Measurements from ENCODE around the gene EGR4. TPM values are rescaled to one million over a fixed set of nuclear protein-coding genes. Genes with fewer than 3 reads are reported as not detected.

EGR4 gene
- total RNA-seq (2013), result not detected
- polyA plus RNA-seq (under 1 TPM in 2 of 3 donors, not detected in 1; 0.12 to 0.15 TPM), polyA minus RNA-seq (0.14 and 0.32 TPM in 2 replicates), total RNA-seq (0.43 to 5.6 (median 1.5) reads per million in 11 experiments)

- H3K36me3 ChIP-seq (replicated peaks in 1 of 2; ENCODE audit: control insufficient read depth in 1 of 2, insufficient read depth in 2 of 2, low read length in 2 of 2), result no peaks in the 10 kb centered on the region
- H3K27ac ChIP-seq (ENCODE audit: low read depth in 1 of 2, low read length in 2 of 2), result no peak within 1 kb of the TSS
- H3K4me3 ChIP-seq (replicated peaks in 1 of 3; ENCODE audit: low read depth in 2 of 3, low read length in 3 of 3), result peak within 1 kb of the TSS; percentile 15 to 70 (median 21)
- H3K4me1 ChIP-seq (ENCODE audit: control insufficient read depth in 1 of 2, insufficient read depth in 2 of 2, low read length in 2 of 2), result peaks cover 17 to 32% of the 10 kb centered on the region in 2 donors
- no peak for TF ChIP-seq CTCF (IDR thresholded peaks at IDR 0.05)
- Mint-ChIP-seq H3K4me1 (peaks cover 17% of the 10 kb centered on the region), H3K36me3 (no peaks in the 10 kb centered on the region), H3K4me3 (peak within 1 kb of the TSS; percentile 69 to 87), H3K27me3 (ENCODE audit: low read depth in 3 of 3) (peaks cover 75 to 89% (median 87%) of the 10 kb centered on the region in 3 donors), H3K27ac (no peak within 1 kb of the TSS), H3K9me3 (peaks cover 0 to 26% (median 16%) of the 10 kb centered on the region in 7 donors)
- peaks cover 0 to 24% of the 10 kb centered on the region in 2 donors for H3K9me3 ChIP-seq (replicated peaks in 1 of 2; ENCODE audit: control insufficient read depth in 1 of 2, insufficient read depth in 1 of 2, low read length in 2 of 2)
- H3K79me2 ChIP-seq (ENCODE audit: insufficient read depth, low read length), result no peaks in the 10 kb centered on the region
- no peaks in the 10 kb centered on the region for H4K20me1 ChIP-seq (ENCODE audit: insufficient read depth, low read length)
- no peak within 1 kb of the TSS for H3K9ac ChIP-seq (ENCODE audit: insufficient read depth, low read length, poor library complexity, severe bottlenecking)
- under 1% methylated on average over 40 of the region's 45 CpGs for WGBS (ENCODE audit: insufficient coverage)
- peak; percentile 55 to 85 (median 71) for DNase-seq
- H3K4me2 ChIP-seq (replicated peaks; ENCODE audit: extremely low read depth, low read length, poor library complexity, severe bottlenecking), result peak within 1 kb of the TSS; percentile 67
- intact Hi-C loops (cut with micrococcal nuclease), result no loop called here
- peaks cover 71 to 91% of the 10 kb centered on the region in 2 donors for H3K27me3 ChIP-seq (ENCODE audit: control insufficient read depth in 2 of 2, insufficient read depth in 2 of 2, low read length in 2 of 2)
- H2AFZ ChIP-seq (ENCODE audit: insufficient read depth, low read depth, low read length, poor library complexity, severe bottlenecking), result peak within 1 kb of the TSS; percentile 61
Observed at GRCh38 chr2:73293534-73294171, at the start of gene EGR4. TSS of gene EGR4 (minus strand) at chr2:73293548. CDS start at chr2:73293317, 231 bp downstream.

- no peak overlapping the region for H3K9ac ChIP-seq (ENCODE audit: insufficient read depth, low read length, poor library complexity, severe bottlenecking)
- H3K4me1 Mint-ChIP-seq, result peaks cover 3% of the 10 kb centered on the region
- no peaks in the 10 kb centered on the region for H3K4me1 ChIP-seq (ENCODE audit: control insufficient read depth in 1 of 2, insufficient read depth in 2 of 2, low read length in 2 of 2)
- H3K27me3 ChIP-seq (ENCODE audit: control insufficient read depth in 2 of 2, insufficient read depth in 2 of 2, low read length in 2 of 2), result no peaks in the 10 kb centered on the region
- intact Hi-C loops (cut with micrococcal nuclease), result no loop called here
- TF ChIP-seq CTCF (IDR thresholded peaks at IDR 0.05), result no peak
- H3K4me3 ChIP-seq (replicated peaks in 1 of 3; ENCODE audit: low read depth in 2 of 3, low read length in 3 of 3), result no peak overlapping the region
- H2AFZ ChIP-seq (ENCODE audit: insufficient read depth, low read depth, low read length, poor library complexity, severe bottlenecking), result no peak overlapping the region
- peaks cover 0 to 5% (median 2%) of the 10 kb centered on the region in 7 donors for H3K9me3 Mint-ChIP-seq
- 60% methylated on average over 2 of the region's 3 CpGs for WGBS (ENCODE audit: insufficient coverage)
- no peak overlapping the region for H3K4me2 ChIP-seq (replicated peaks; ENCODE audit: extremely low read depth, low read length, poor library complexity, severe bottlenecking)
- H3K27ac ChIP-seq (ENCODE audit: low read depth in 1 of 2, low read length in 2 of 2), result no peak overlapping the region
- no peak overlapping the region for H3K27ac Mint-ChIP-seq
- no peak overlapping the region for H3K4me3 Mint-ChIP-seq
- H3K36me3 ChIP-seq (replicated peaks in 1 of 2; ENCODE audit: control insufficient read depth in 1 of 2, insufficient read depth in 2 of 2, low read length in 2 of 2), result no peaks in the 10 kb centered on the region
- no peaks in the 10 kb centered on the region for H4K20me1 ChIP-seq (ENCODE audit: insufficient read depth, low read length)
- H3K27me3 Mint-ChIP-seq (ENCODE audit: low read depth in 3 of 3), result peaks cover 3 to 6% (median 5%) of the 10 kb centered on the region in 3 donors
- no peaks in the 10 kb centered on the region for H3K36me3 Mint-ChIP-seq
- no peak for DNase-seq
- H3K9me3 ChIP-seq (replicated peaks in 1 of 2; ENCODE audit: control insufficient read depth in 1 of 2, insufficient read depth in 1 of 2, low read length in 2 of 2), result no peaks in the 10 kb centered on the region
- no peaks in the 10 kb centered on the region for H3K79me2 ChIP-seq (ENCODE audit: insufficient read depth, low read length)
Observed at GRCh38 chr2:73341039-73341438, 47.7 kb upstream of the EGR4 start.
